ENCODE data around the gene BAHCC1.

The BAHCC1 gene

GRCh38 chr17:81346090-81346907 is 49.0 kb upstream of the BAHCC1 start (continued):
- peak; percentile 60 for TF ChIP-seq SP7 (tag by site-specific recombination; IDR thresholded peaks at IDR 0.05)
- peak; percentile 52 for TF ChIP-seq ZNF639 (tag by site-specific recombination; IDR thresholded peaks at IDR 0.05)
- TF ChIP-seq ZNF596 (tag by site-specific recombination; IDR thresholded peaks at IDR 0.05): no peak
- TF ChIP-seq ZNF473 (tag by site-specific recombination; IDR thresholded peaks at IDR 0.05): no peak
- no peak for TF ChIP-seq ZNF292 (tag by site-specific recombination; IDR thresholded peaks at IDR 0.05; ENCODE audit: borderline replicate concordance, low read depth)
- no peak for TF ChIP-seq PRDM6 (tag by site-specific recombination; IDR thresholded peaks at IDR 0.05)
- no peak for TF ChIP-seq ZNF518A (tag by site-specific recombination; conservative IDR thresholded peaks at IDR 0.05; ENCODE audit: low read depth)
- TF ChIP-seq, protein P1, sequence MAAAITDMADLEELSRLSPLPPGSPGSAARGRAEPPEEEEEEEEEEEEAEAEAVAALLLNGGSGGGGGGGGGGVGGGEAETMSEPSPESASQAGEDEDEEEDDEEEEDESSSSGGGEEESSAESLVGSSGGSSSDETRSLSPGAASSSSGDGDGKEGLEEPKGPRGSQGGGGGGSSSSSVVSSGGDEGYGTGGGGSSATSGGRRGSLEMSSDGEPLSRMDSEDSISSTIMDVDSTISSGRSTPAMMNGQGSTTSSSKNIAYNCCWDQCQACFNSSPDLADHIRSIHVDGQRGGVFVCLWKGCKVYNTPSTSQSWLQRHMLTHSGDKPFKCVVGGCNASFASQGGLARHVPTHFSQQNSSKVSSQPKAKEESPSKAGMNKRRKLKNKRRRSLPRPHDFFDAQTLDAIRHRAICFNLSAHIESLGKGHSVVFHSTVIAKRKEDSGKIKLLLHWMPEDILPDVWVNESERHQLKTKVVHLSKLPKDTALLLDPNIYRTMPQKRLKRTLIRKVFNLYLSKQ (tag by site-specific recombination; IDR thresholded peaks at IDR 0.05; ENCODE audit: borderline replicate concordance): no peak
- peak; percentile 71; the same call in 1 of the 2 replicates for TF ChIP-seq ZNF501 (tag by site-specific recombination; IDR thresholded peaks at IDR 0.05)
- no peak for TF ChIP-seq GLIS2 (tag by site-specific recombination; IDR thresholded peaks at IDR 0.05)
- peak; percentile 51; the same call in 1 of the 2 replicates for TF ChIP-seq ZNF391 (tag by site-specific recombination; IDR thresholded peaks at IDR 0.05; ENCODE audit: borderline replicate concordance, low read depth)
- peak; percentile 37; the same call in 1 of the 2 replicates for TF ChIP-seq ZEB2 (tag by site-specific recombination; IDR thresholded peaks at IDR 0.05)
- TF ChIP-seq ZNF48 (tag by site-specific recombination; IDR thresholded peaks at IDR 0.05): no peak
- no peak for TF ChIP-seq SALL2 (tag by site-specific recombination; IDR thresholded peaks at IDR 0.05; ENCODE audit: borderline replicate concordance)
- no peak for TF ChIP-seq ZNF138 (tag by site-specific recombination; IDR thresholded peaks at IDR 0.05; ENCODE audit: borderline replicate concordance)
- no peak for TF ChIP-seq KLF7 (tag by site-specific recombination; IDR thresholded peaks at IDR 0.05; ENCODE audit: borderline replicate concordance)
- no peak for TF ChIP-seq ZNF223 (tag by site-specific recombination; IDR thresholded peaks at IDR 0.05)
- TF ChIP-seq ZNF658 (tag by site-specific recombination; IDR thresholded peaks at IDR 0.05): no peak
- no peak for TF ChIP-seq ZNF621 (tag by site-specific recombination; IDR thresholded peaks at IDR 0.05)
- TF ChIP-seq, protein P2, sequence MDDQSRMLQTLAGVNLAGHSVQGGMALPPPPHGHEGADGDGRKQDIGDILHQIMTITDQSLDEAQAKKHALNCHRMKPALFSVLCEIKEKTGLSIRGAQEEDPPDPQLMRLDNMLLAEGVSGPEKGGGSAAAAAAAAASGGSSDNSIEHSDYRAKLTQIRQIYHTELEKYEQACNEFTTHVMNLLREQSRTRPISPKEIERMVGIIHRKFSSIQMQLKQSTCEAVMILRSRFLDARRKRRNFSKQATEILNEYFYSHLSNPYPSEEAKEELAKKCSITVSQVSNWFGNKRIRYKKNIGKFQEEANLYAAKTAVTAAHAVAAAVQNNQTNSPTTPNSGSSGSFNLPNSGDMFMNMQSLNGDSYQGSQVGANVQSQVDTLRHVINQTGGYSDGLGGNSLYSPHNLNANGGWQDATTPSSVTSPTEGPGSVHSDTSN (CRISPR knock-in tag; IDR thresholded peaks at IDR 0.05): no peak; the same call in 1 of the 2 replicates
- TF ChIP-seq ZNF670 (tag by site-specific recombination; IDR thresholded peaks at IDR 0.05; ENCODE audit: low read depth): no peak
- no peak for TF ChIP-seq ZNF394 (tag by site-specific recombination; IDR thresholded peaks at IDR 0.05; ENCODE audit: borderline replicate concordance)
- no peak for TF ChIP-seq TRIM28 (IDR thresholded peaks at IDR 0.05; ENCODE audit: borderline replicate concordance, low read length)
- no peak for TF ChIP-seq IKZF3 (tag by site-specific recombination; IDR thresholded peaks at IDR 0.05)
- no peak for TF ChIP-seq ZNF169 (tag by site-specific recombination; IDR thresholded peaks at IDR 0.05)

All from HEK293 (cell line).